HepG2 (cell line): ENCODE data around the gene RPS19BP1. TPM values are rescaled to one million over a fixed set of nuclear protein-coding genes. Genes with fewer than 3 reads are reported as not detected.

Source experiments
- AFF4 ChIP-seq: sonication (generic); formaldehyde crosslinking; IDR thresholded peaks from 2 replicates; pipeline ENCODE4 v1.4.0; 2020; ENCODE audit warnings: missing genetic modification reagents
- FOXA1 ChIP-seq, 2 experiments: fragments of 450-650 bp in 1 of 2; sonication (generic) in 1 of 2; formaldehyde crosslinking in 1 of 2; IDR thresholded peaks; 2 replicates each; pipeline versions ENCODE4 v1.4.0 to v1.6.1; 2016 to 2020; ENCODE audit warnings: missing genetic modification reagents in 1 of 2
- HNRNPL ChIP-seq: fragments of 200-400 bp; formaldehyde crosslinking; IDR thresholded peaks from 2 replicates; pipeline ENCODE4 v1.6.1; 2017; ENCODE audit warnings: mild to moderate bottlenecking, low read depth, low read length
- HOXA5 ChIP-seq: sonication (generic); formaldehyde crosslinking; IDR thresholded peaks from 2 replicates; pipeline ENCODE4 v1.4.0; 2020; ENCODE audit warnings: missing genetic modification reagents
- KAT2B ChIP-seq: fragments of 150-350 bp; IDR thresholded peaks from 2 replicates; pipeline ENCODE4 v1.6.1; 2014; ENCODE audit warnings: low read depth, low read length, borderline replicate concordance
- MXD3 ChIP-seq: IDR thresholded peaks from 2 replicates; pipeline ENCODE4 v1.6.1; 2016; ENCODE audit warnings: mild to moderate bottlenecking, missing biosample characterization, missing genetic modification reagents
- NFKB2 ChIP-seq: sonication (generic); formaldehyde crosslinking; IDR thresholded peaks from 2 replicates; pipeline ENCODE4 v1.4.0; 2020; ENCODE audit warnings: missing genetic modification reagents, borderline replicate concordance
- NR2C2 ChIP-seq: sonication (generic); formaldehyde crosslinking; IDR thresholded peaks from 2 replicates; pipeline ENCODE4 v1.4.0; 2020; ENCODE audit warnings: missing genetic modification reagents, mild to moderate bottlenecking, moderate library complexity, borderline replicate concordance
- PTBP1 ChIP-seq: fragments of 200-400 bp; formaldehyde crosslinking; IDR thresholded peaks from 2 replicates; pipeline ENCODE4 v1.6.1; 2018; ENCODE audit warnings: low read length, low read depth; ENCODE audit not compliant: poor library complexity, severe bottlenecking
- RFX3 ChIP-seq: IDR thresholded peaks from 2 replicates; pipeline ENCODE4 v1.6.1; 2016; ENCODE audit warnings: missing biosample characterization, missing genetic modification reagents
- SP2 ChIP-seq: sonication (generic); formaldehyde crosslinking; IDR thresholded peaks from 2 replicates; pipeline ENCODE4 v1.5.1; 2020; ENCODE audit warnings: mild to moderate bottlenecking, missing genetic modification reagents
- ZNF367 ChIP-seq: sonication (generic); formaldehyde crosslinking; IDR thresholded peaks from 2 replicates; pipeline ENCODE4 v1.4.0; 2020; ENCODE audit warnings: missing genetic modification reagents, borderline replicate concordance
- ZNF737 ChIP-seq: sonication (generic); formaldehyde crosslinking; IDR thresholded peaks from 2 replicates; pipeline ENCODE4 v1.5.0; 2020; ENCODE audit warnings: missing genetic modification reagents, mild to moderate bottlenecking, borderline replicate concordance
- ZNF766 ChIP-seq: sonication (generic); formaldehyde crosslinking; IDR thresholded peaks from 2 replicates; pipeline ENCODE4 v1.5.0; 2020; ENCODE audit warnings: missing genetic modification reagents, borderline replicate concordance
- ZNF83 ChIP-seq: sonication (generic); formaldehyde crosslinking; IDR thresholded peaks from 2 replicates; pipeline ENCODE4 v1.4.0; 2020; ENCODE audit warnings: missing genetic modification reagents, mild to moderate bottlenecking, borderline replicate concordance
- polyA plus RNA-seq, 8 experiments: library from polyadenylated mRNA; depleted of rRNA in 3 of 8; stranded (reverse) in 7 of 8; unstranded in 1 of 8; fragments of >200 nt; fragmentation: Illumina TruSeq in 4 of 8; extraction: Trizol in 4 of 8; gene quantifications; 2 replicates each; pipeline versions ENCODE4 v1.2.1 to v1.2.3, GENCODE V29; 2011 to 2016; ENCODE audit warnings: low read depth in 4 of 8, missing spikeins in 1 of 8, mixed read lengths in 1 of 8; ENCODE audit not compliant: insufficient read depth in 1 of 8
- total RNA-seq, 5 experiments: library from RNA; depleted of rRNA; stranded (reverse); fragments of >200 nt; fragmentation: Illumina TruSeq; extraction: Trizol; gene quantifications; 2 replicates each; pipeline ENCODE4 v1.2.3, GENCODE V29; 2016; ENCODE audit warnings: low read depth in 1 of 5
- TF ChIP-seq, protein P1 (sequence below): sonication (generic); formaldehyde crosslinking; IDR thresholded peaks from 2 replicates; pipeline ENCODE4 v1.8.1; 2023; ENCODE audit warnings: mild to moderate bottlenecking, missing genetic modification reagents
- TF ChIP-seq, protein P2 (sequence below): sonication (generic); formaldehyde crosslinking; IDR thresholded peaks from 2 replicates; pipeline ENCODE4 v1.4.0; 2020; ENCODE audit warnings: missing genetic modification reagents
- TF ChIP-seq, protein P3 (sequence below): sonication (generic); formaldehyde crosslinking; IDR thresholded peaks from 2 replicates; pipeline ENCODE4 v1.4.0; 2020; ENCODE audit warnings: missing genetic modification reagents

The RPS19BP1 gene
- total and polyA plus RNA-seq, 2 of the 13 experiments (the other 11 are each of a cell fraction or from before 2014, with no cell fraction given) = 44.3 to 81.3 TPM

- TF ChIP-seq, protein P1, sequence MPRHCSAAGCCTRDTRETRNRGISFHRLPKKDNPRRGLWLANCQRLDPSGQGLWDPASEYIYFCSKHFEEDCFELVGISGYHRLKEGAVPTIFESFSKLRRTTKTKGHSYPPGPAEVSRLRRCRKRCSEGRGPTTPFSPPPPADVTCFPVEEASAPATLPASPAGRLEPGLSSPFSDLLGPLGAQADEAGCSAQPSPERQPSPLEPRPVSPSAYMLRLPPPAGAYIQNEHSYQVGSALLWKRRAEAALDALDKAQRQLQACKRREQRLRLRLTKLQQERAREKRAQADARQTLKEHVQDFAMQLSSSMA (CRISPR knock-in tag) = no peak
- TF ChIP-seq, protein P2, sequence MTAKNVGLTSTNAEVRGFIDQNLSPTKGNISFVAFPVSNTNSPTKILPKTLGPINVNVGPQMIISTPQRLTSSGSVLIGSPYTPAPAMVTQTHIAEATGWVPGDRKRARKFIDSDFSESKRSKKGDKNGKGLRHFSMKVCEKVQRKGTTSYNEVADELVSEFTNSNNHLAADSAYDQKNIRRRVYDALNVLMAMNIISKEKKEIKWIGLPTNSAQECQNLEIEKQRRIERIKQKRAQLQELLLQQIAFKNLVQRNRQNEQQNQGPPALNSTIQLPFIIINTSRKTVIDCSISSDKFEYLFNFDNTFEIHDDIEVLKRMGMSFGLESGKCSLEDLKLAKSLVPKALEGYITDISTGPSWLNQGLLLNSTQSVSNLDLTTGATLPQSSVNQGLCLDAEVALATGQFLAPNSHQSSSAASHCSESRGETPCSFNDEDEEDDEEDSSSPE (CRISPR knock-in tag) = peak; percentile 31; the same call in 1 of the 2 replicates
- TF ChIP-seq KAT2B (no peak), ZNF83 (CRISPR knock-in tag) (0 out of 2 replicates have a peak, but pooled peaks have one; percentile 42), NR2C2 (CRISPR knock-in tag) (no peak), MXD3 (CRISPR knock-in tag) (peak; percentile 66; the same call in 1 of the 2 replicates), RFX3 (CRISPR knock-in tag) (no peak), FOXA1 (IDR thresholded peaks at IDR 0.05) (no peak), FOXA1 (CRISPR knock-in tag; IDR thresholded peaks at IDR 0.05) (no peak), NFKB2 (CRISPR knock-in tag) (peak; percentile 4; the same call in 1 of the 2 replicates), ZNF766 (no peak), HOXA5 (CRISPR knock-in tag) (no peak), ZNF737 (CRISPR knock-in tag) (no peak), AFF4 (CRISPR knock-in tag) (no peak), SP2 (CRISPR knock-in tag) (0 out of 2 replicates have a peak, but pooled peaks have one; percentile 13), ZNF367 (CRISPR knock-in tag) (no peak), PTBP1 (no peak), HNRNPL (peak; percentile 87; the same call in 1 of the 2 replicates)
- TF ChIP-seq, protein P3, sequence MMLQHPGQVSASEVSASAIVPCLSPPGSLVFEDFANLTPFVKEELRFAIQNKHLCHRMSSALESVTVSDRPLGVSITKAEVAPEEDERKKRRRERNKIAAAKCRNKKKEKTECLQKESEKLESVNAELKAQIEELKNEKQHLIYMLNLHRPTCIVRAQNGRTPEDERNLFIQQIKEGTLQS (CRISPR knock-in tag) = no peak
Observed at GRCh38 chr22:39534591-39535356, 2.2 kb upstream of the RPS19BP1 start (continued).
